PFSK-1 (cell line): ENCODE results near the gene RAPGEF2.

Experiments
- FOXP2 ChIP-seq: optimal IDR thresholded peaks from 2 replicates; pipeline ENCODE3; 2011; ENCODE audit warnings: borderline replicate concordance, control low read depth, inconsistent platforms; ENCODE audit not compliant: insufficient read depth; ENCODE audit errors: extremely low read length, extremely low read depth
- POLR2AphosphoS5 ChIP-seq: IDR thresholded peaks from 2 replicates; pipeline ENCODE4 v1.6.1; 2012; ENCODE audit warnings: low read depth, mild to moderate bottlenecking, control low read depth, low read length, moderate library complexity
- REST ChIP-seq, 2 experiments: IDR thresholded peaks; 2 replicates each; pipeline versions ENCODE4 v1.6.1 to v1.8.0; 2011 to 2012; ENCODE audit warnings: low read depth in 2 of 2, low read length in 2 of 2, control low read depth in 1 of 2, inconsistent platforms in 1 of 2, mild to moderate bottlenecking in 1 of 2, moderate library complexity in 1 of 2; ENCODE audit not compliant: insufficient read depth in 1 of 2
- SIN3A ChIP-seq: IDR thresholded peaks from 2 replicates; pipeline ENCODE4 v1.6.1; 2012; ENCODE audit warnings: mild to moderate bottlenecking, low read length, moderate library complexity, borderline replicate concordance; ENCODE audit not compliant: insufficient read depth

- TF ChIP-seq REST (IDR thresholded peaks at IDR 0.05; ENCODE audit: insufficient read depth in 1 of 2, low read depth in 2 of 2, low read length in 2 of 2) (no peak), SIN3A (no peak), FOXP2 (no peak), POLR2AphosphoS5 (no peak)
Measured at GRCh38 chr4:159169404-159170302, 66.8 kb downstream of the RAPGEF2 start.
